Measurements from ENCODE around the gene CFAP100.

Gene CFAP100

DNA sequence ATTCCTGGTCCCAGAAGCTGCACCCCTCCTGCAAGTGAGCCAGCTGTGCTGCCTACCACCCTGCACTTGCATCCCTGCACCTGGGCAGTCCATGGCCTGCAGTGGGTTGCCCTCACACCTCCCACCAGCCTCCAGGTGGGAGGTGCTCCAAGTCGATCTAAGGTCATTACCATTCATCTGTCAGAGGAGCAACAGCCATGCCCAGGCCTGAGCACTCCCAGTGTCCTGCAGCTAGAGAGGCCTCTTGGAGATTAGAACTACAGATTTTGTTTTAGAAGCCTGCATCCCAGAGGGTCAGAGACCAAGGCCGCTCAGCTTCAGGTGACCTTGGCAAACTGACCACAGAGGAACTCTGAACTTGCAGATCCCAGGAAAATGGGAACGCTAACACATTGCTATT is 90.0 kb downstream of the CFAP100 start:
- no peak for DNase-seq

DNA sequence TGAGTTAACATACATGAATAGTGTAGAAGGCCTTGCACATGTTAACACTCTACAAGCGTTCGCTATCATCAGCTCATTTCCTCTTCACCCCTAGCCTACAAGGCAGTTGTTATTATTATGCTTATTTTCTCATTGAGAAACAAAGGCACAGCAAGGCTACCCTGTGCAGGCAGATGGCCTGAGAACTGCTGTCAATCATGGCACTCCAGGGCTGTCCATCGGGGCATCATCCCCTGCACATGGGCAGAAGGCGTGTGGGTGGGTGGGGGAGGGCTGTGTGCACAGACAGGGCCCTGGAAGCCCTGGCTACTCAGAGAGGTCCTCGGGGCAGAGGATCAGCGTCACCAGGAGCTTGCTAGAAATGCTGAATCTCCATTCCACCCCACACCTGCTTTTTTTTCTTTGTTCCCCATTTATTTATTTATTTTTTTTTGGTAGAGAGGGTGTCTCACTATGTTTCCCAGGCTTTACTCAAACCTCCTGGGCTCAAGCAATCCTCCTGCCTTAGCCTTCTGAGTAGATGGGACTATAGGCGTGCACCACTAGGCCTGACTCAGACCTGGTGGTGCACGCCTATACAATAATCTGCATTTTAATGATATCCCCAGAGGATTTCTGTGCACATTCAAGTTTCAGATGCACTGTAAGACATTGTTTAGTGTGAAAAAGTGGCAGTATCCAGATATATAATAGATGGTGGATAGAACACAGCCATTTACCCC is 90.6 kb downstream of the CFAP100 start:
- DNase-seq = no peak

GRCh38 chr3:126485956-126486355 is 91.2 kb downstream of the CFAP100 start:
- DNase-seq = no peak
